ENCODE measurements around the gene C10orf90.

Gene C10orf90

DNA sequence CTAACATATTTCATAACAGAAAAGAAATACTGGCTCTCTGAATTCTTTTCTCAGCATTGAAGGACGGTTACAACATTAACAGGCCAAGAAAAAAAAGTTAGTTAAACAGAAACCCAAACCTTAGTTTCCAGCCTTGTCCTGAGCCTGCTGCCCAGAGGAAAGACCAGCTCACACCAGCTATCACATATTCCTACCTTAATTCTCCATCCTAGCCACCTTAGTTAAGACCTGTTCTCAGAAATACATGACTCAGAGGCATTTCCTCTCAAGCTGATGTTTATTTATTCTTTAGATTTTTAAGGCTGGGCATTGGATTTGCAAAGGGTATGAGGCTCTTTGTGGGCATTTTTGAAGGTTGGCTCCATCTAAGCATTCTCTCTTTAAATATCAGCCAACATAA is 247.9 kb downstream of the C10orf90 start:
- no peak overlapping the region for H3K4me3 ChIP-seq (ENCODE audit: low read depth, low read length)
- peak; percentile 43 for DNase-seq (ENCODE audit: low read depth)
- TF ChIP-seq, protein P1, sequence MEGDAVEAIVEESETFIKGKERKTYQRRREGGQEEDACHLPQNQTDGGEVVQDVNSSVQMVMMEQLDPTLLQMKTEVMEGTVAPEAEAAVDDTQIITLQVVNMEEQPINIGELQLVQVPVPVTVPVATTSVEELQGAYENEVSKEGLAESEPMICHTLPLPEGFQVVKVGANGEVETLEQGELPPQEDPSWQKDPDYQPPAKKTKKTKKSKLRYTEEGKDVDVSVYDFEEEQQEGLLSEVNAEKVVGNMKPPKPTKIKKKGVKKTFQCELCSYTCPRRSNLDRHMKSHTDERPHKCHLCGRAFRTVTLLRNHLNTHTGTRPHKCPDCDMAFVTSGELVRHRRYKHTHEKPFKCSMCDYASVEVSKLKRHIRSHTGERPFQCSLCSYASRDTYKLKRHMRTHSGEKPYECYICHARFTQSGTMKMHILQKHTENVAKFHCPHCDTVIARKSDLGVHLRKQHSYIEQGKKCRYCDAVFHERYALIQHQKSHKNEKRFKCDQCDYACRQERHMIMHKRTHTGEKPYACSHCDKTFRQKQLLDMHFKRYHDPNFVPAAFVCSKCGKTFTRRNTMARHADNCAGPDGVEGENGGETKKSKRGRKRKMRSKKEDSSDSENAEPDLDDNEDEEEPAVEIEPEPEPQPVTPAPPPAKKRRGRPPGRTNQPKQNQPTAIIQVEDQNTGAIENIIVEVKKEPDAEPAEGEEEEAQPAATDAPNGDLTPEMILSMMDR (conservative IDR thresholded peaks at IDR 0.05; ENCODE audit: low read depth, low read length) = no peak

DNA sequence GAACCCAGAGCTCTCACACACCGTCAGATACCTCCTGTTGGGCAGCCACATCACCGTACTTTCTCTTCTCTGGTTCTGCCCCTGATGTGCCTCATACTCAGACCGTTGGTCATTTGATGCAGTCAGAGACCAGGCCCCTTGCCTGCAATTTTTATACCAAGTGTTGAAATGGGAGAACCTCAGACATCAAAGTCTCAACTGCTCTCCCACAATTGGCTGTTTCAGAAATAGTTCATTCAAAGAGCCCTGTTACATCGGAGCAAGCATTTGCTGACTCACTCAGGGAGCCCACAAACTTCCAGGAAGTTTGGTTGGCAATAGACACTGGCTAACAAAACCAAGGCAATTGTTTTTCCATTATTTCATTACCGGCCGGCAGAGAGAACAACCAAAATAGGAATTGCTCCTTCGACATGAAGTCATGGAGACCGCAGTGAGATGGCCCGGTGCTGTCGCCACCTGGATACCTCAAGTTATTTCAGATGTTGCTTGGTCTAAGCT is 248.7 kb downstream of the C10orf90 start:
- peak; percentile 98 for DNase-seq (ENCODE audit: low read depth)

DNA sequence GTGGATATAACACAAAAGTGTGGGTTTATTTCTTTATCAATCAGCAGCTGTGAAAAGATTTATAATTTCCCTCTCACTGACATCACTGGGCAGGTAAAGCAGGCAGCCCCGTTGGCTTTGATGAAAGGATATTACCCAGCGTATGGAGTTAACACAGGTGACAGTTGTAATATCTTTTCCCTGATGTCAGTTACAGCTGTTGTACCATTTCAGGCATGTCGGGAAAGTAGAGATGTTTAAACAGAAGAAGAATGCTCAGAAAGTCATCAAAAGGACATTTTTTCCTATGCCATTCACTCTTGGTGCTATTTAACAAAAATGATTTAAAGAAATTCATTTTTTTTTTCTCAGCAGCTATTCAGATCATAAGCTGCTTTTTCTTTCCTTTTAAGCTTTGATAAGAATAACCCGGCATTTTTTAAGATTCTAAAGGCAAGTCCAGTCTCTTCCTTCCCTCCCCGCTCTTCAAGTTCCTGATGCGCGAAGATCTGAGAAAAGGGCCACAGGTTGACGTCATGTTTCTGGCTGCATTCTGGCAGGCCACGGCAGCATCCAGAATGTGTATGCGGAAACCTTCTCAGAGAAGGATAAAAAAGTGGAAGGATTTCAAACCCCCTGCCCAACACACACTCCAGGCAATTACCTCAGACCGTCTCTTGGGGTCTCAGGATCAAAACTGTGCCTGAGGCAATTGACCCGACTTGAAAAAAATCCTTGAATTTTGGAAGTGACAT is 249.8 kb downstream of the C10orf90 start:
- no peak overlapping the region for H3K4me3 ChIP-seq (ENCODE audit: low read depth, low read length)
- TF ChIP-seq, protein P1 (conservative IDR thresholded peaks at IDR 0.05; ENCODE audit: low read depth, low read length) = no peak
- DNase-seq (ENCODE audit: low read depth) = peak; percentile 13

More for the DNA sequence above, 248.7 kb downstream of the C10orf90 start:
- TF ChIP-seq, protein P1 (conservative IDR thresholded peaks at IDR 0.05; ENCODE audit: low read depth, low read length) = no peak
- H3K4me3 ChIP-seq (ENCODE audit: low read depth, low read length) = no peak overlapping the region

DNA sequence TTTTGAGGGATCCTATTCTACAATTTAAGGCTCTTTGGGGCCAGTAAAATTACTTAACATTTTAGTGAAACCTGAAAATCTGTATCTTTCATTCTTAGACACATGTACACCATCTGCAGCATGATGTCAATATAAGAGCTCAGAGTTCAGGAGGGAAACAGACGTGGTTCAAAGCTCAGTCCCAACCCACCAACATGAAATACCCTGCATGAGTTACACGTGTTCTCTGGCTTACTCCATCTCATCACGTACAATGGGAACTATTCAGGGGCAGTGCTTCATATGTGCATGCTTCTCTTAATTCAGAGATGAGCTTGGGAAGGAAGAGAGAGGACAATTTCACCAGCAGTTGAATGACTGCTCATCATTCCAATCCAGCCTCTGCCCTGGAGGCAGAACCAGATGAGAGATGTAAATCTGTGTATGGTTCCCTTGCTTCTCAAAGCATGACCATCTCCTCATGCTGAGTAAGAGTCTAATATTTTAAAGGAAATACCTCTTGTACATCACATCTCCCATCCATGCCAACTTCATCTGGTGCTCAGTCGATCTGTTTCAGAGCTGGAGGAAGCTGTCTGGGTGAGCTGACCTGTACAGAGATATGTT is 253.2 kb downstream of the C10orf90 start:
- TF ChIP-seq, protein P1 (conservative IDR thresholded peaks at IDR 0.05; ENCODE audit: low read depth, low read length) = no peak
- DNase-seq (ENCODE audit: low read depth) = no peak
- no peak overlapping the region for H3K4me3 ChIP-seq (ENCODE audit: low read depth, low read length)

DNA sequence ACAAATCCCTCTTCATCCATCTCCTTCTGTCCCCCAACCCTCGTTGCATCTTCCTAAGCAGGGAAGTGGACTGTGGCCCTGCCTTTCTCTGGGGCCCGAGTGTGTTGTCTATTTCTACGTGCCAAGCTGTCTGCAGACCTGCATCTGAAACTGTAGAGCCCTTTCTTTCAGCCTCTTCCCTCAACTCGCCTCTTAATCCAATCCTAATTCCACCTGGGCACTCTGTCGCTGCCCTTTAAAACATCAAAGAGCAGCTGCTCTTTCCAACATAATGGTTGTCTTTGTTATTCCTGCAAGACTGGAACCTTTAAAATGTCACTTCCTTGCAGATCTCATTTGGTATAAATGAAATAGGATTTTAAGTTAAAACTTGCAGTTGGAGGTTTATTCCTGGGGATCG is 260.7 kb downstream of the C10orf90 start:
- TF ChIP-seq, protein P1 (conservative IDR thresholded peaks at IDR 0.05; ENCODE audit: low read depth, low read length) = no peak
- H3K4me3 ChIP-seq (ENCODE audit: low read depth, low read length) = no peak overlapping the region
- DNase-seq (ENCODE audit: low read depth) = no peak

DNA sequence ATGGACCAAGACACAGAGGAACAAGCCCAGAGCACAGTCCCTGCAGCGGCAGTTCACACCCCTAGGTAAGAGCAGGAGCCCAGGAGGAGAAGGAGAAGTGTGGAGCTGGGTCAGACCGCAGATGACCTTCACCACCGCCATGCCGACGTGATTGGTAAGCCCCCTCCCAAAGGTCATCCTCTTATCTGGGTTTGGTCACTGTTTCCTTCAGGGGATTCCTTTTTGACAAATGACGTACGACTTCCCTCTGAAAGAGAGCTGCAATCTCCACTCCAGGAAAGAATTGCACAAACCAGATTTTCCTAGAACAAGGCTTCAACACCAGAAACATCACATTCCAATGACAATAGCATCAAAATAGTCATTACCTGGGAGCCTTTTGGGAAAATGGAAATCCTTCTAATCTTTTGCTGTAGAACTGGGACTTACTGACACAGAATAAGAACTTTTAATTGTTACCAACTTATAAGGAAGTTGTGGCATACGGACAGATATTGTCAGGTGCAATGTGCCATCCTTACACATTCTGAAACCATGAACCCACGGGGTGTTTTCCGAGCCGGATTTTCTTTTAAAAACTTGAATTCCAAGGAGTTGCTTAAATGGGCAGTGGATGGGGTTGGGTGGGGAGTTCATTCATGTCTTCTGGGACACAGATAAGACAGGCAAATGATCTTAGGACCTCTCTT is 261.4 kb downstream of the C10orf90 start:
- DNase-seq (ENCODE audit: low read depth) = no peak
- H3K4me3 ChIP-seq (ENCODE audit: low read depth, low read length) = no peak overlapping the region
- TF ChIP-seq, protein P1 (conservative IDR thresholded peaks at IDR 0.05; ENCODE audit: low read depth, low read length) = no peak
